HepG2 (cell line): ENCODE data around the gene ALDH3B2. TPM values are rescaled to one million over a fixed set of nuclear protein-coding genes. Genes with fewer than 3 reads are reported as not detected.

ENCODE experiments used
- KLF12 ChIP-seq: sonication (generic); formaldehyde crosslinking; IDR thresholded peaks from 2 replicates; pipeline ENCODE4 v1.4.0; 2020; ENCODE audit warnings: missing genetic modification reagents, borderline replicate concordance
- MAZ ChIP-seq, 2 experiments: sonication (generic) in 1 of 2; formaldehyde crosslinking in 1 of 2; IDR thresholded peaks; 2 replicates each; pipeline versions ENCODE4 v1.5.0 to v1.6.1; 2012 to 2020; ENCODE audit warnings: low read depth in 2 of 2, mild to moderate bottlenecking in 2 of 2, borderline replicate concordance in 1 of 2, improper control_type of control experiment in 1 of 2, low read length in 1 of 2, missing genetic modification reagents in 1 of 2, moderate library complexity in 1 of 2
- MBD4 ChIP-seq: IDR thresholded peaks from 2 replicates; pipeline ENCODE4 v1.6.1; 2012; ENCODE audit warnings: low read length, inconsistent platforms, borderline replicate concordance
- MZF1 ChIP-seq: sonication (generic); formaldehyde crosslinking; IDR thresholded peaks from 2 replicates; pipeline ENCODE4 v1.8.1; 2023; ENCODE audit warnings: mild to moderate bottlenecking, missing genetic modification reagents, borderline replicate concordance
- PRMT3 ChIP-seq: sonication (generic); formaldehyde crosslinking; IDR thresholded peaks from 2 replicates; pipeline ENCODE4 v1.8.1; 2022; ENCODE audit warnings: low read depth, mild to moderate bottlenecking, moderate library complexity, missing genetic modification reagents, borderline replicate concordance
- RFXAP ChIP-seq: sonication (generic); formaldehyde crosslinking; IDR thresholded peaks from 2 replicates; pipeline ENCODE4 v1.4.0; 2020; ENCODE audit warnings: missing genetic modification reagents, borderline replicate concordance
- SCMH1 ChIP-seq: sonication (generic); formaldehyde crosslinking; IDR thresholded peaks from 2 replicates; pipeline ENCODE4 v1.9.0; 2021; ENCODE audit warnings: missing genetic modification reagents, mild to moderate bottlenecking, borderline replicate concordance
- SMC3 ChIP-seq: IDR thresholded peaks from 2 replicates; pipeline ENCODE4 v1.6.1; 2011; ENCODE audit warnings: low read length, improper control_type of control experiment
- SNAI1 ChIP-seq: sonication (generic); formaldehyde crosslinking; IDR thresholded peaks from 2 replicates; pipeline ENCODE4 v1.5.0; 2020; ENCODE audit warnings: mild to moderate bottlenecking, missing genetic modification reagents, borderline replicate concordance
- ZFY ChIP-seq: sonication (generic); formaldehyde crosslinking; IDR thresholded peaks from 2 replicates; pipeline ENCODE4 v1.4.0; 2020; ENCODE audit warnings: missing genetic modification reagents
- ZMYM3 ChIP-seq: sonication (generic); formaldehyde crosslinking; IDR thresholded peaks from 2 replicates; pipeline ENCODE4 v1.5.1; 2020; ENCODE audit warnings: mild to moderate bottlenecking, missing genetic modification reagents
- ZNF256 ChIP-seq: sonication (generic); formaldehyde crosslinking; conservative IDR thresholded peaks from 2 replicates; pipeline ENCODE4 v1.4.0; 2020; ENCODE audit warnings: missing genetic modification reagents
- ZSCAN25 ChIP-seq: sonication (generic); formaldehyde crosslinking; IDR thresholded peaks from 2 replicates; pipeline ENCODE4 v1.8.0; 2022; ENCODE audit warnings: mild to moderate bottlenecking, missing genetic modification reagents
- polyA plus RNA-seq, 8 experiments: library from polyadenylated mRNA; depleted of rRNA in 3 of 8; stranded (reverse) in 7 of 8; unstranded in 1 of 8; fragments of >200 nt; fragmentation: Illumina TruSeq in 4 of 8; extraction: Trizol in 4 of 8; gene quantifications; 2 replicates each; pipeline versions ENCODE4 v1.2.1 to v1.2.3, GENCODE V29; 2011 to 2016; ENCODE audit warnings: low read depth in 4 of 8, missing spikeins in 1 of 8, mixed read lengths in 1 of 8; ENCODE audit not compliant: insufficient read depth in 1 of 8
- total RNA-seq, 5 experiments: library from RNA; depleted of rRNA; stranded (reverse); fragments of >200 nt; fragmentation: Illumina TruSeq; extraction: Trizol; gene quantifications; 2 replicates each; pipeline ENCODE4 v1.2.3, GENCODE V29; 2016; ENCODE audit warnings: low read depth in 1 of 5
- TF ChIP-seq, protein P1 (sequence below): IDR thresholded peaks from 2 replicates; pipeline ENCODE4 v1.4.0; 2020; ENCODE audit warnings: mild to moderate bottlenecking, missing genetic modification reagents
- TF ChIP-seq, protein P2 (sequence below): sonication (generic); formaldehyde crosslinking; IDR thresholded peaks from 2 replicates; pipeline ENCODE4 v1.5.0; 2020; ENCODE audit warnings: missing genetic modification reagents
- TF ChIP-seq, protein P3 (sequence below): sonication (generic); formaldehyde crosslinking; IDR thresholded peaks from 2 replicates; pipeline ENCODE4 v1.4.0; 2020; ENCODE audit warnings: mild to moderate bottlenecking, missing genetic modification reagents
- TF ChIP-seq, protein P4 (sequence below): sonication (generic); formaldehyde crosslinking; IDR thresholded peaks from 2 replicates; pipeline ENCODE4 v1.9.0; 2021; ENCODE audit warnings: missing genetic modification reagents, mild to moderate bottlenecking, borderline replicate concordance
- TF ChIP-seq, protein P5 (sequence below): IDR thresholded peaks from 2 replicates; pipeline ENCODE4 v1.6.1; 2016; ENCODE audit warnings: missing genetic modification reagents, missing compliant biosample characterization
- TF ChIP-seq, protein P6 (sequence below): sonication (generic); formaldehyde crosslinking; IDR thresholded peaks from 2 replicates; pipeline ENCODE4 v1.5.0; 2020; ENCODE audit warnings: missing genetic modification reagents, mild to moderate bottlenecking, borderline replicate concordance

The ALDH3B2 gene
- total and polyA plus RNA-seq, 2 of the 13 experiments (the other 11 are each of a cell fraction or from before 2014, with no cell fraction given), result not detected

DNA sequence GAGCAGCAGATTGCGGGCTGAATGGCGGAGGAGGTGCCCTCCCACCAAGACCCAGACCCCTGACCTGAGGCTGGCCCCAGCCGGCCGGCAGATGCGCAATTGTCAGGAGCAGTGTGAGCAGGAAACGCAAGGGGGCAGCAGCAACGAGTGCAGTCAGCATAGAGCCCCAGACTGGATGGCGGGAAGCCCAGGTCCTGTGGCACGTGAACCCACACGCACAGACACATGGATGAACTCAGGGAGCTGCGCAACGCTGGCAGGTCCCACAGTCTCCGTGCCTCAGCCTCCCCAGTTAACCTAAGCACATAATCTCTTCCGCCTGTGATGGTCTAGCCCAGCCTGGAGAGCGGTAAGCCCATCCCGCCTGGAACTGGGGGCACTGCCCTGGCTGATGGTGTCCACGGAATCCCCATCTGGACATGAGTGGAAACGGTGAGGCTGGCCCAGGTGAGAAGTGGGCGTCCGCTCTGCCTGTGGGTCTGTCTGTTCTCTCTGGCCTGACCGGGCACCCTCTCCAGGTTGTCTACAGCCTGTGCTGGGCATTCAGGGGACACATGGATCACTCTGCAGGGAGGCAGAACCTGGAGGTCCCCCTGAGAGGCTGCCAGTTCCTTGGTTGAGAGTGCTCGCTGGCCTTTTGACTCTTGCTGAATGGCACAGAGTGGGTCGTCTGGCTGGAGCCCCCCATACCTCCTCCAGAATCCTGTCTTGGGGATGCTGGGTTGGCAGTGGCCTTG lies 34.2 kb downstream of the ALDH3B2 start (continued):
- TF ChIP-seq KLF12 (no peak), SNAI1 (CRISPR knock-in tag) (no peak), ZMYM3 (0 out of 2 replicates have a peak, but pooled peaks have one; percentile 27), ZNF256 (CRISPR knock-in tag) (peak; percentile 80; the same call in 1 of the 2 replicates), ZFY (CRISPR knock-in tag) (peak; percentile 16; the same call in 1 of the 2 replicates), ZSCAN25 (CRISPR knock-in tag) (peak; percentile 82; the same call in 1 of the 2 replicates), MBD4 (no peak), SMC3 (peak; percentile 36; the same call in 1 of the 2 replicates), MAZ (IDR thresholded peaks at IDR 0.05; ENCODE audit: borderline replicate concordance, low read depth, low read length) (no peak), MAZ (CRISPR knock-in tag; IDR thresholded peaks at IDR 0.05; ENCODE audit: low read depth) (0 out of 2 replicates have a peak, but pooled peaks have one; percentile 63), SCMH1 (CRISPR knock-in tag) (no peak), PRMT3 (no peak), MZF1 (CRISPR knock-in tag) (no peak), RFXAP (CRISPR knock-in tag) (0 out of 2 replicates have a peak, but pooled peaks have one; percentile 43)
- TF ChIP-seq, protein P1, sequence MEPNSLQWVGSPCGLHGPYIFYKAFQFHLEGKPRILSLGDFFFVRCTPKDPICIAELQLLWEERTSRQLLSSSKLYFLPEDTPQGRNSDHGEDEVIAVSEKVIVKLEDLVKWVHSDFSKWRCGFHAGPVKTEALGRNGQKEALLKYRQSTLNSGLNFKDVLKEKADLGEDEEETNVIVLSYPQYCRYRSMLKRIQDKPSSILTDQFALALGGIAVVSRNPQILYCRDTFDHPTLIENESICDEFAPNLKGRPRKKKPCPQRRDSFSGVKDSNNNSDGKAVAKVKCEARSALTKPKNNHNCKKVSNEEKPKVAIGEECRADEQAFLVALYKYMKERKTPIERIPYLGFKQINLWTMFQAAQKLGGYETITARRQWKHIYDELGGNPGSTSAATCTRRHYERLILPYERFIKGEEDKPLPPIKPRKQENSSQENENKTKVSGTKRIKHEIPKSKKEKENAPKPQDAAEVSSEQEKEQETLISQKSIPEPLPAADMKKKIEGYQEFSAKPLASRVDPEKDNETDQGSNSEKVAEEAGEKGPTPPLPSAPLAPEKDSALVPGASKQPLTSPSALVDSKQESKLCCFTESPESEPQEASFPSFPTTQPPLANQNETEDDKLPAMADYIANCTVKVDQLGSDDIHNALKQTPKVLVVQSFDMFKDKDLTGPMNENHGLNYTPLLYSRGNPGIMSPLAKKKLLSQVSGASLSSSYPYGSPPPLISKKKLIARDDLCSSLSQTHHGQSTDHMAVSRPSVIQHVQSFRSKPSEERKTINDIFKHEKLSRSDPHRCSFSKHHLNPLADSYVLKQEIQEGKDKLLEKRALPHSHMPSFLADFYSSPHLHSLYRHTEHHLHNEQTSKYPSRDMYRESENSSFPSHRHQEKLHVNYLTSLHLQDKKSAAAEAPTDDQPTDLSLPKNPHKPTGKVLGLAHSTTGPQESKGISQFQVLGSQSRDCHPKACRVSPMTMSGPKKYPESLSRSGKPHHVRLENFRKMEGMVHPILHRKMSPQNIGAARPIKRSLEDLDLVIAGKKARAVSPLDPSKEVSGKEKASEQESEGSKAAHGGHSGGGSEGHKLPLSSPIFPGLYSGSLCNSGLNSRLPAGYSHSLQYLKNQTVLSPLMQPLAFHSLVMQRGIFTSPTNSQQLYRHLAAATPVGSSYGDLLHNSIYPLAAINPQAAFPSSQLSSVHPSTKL, result no peak
- TF ChIP-seq, protein P2, sequence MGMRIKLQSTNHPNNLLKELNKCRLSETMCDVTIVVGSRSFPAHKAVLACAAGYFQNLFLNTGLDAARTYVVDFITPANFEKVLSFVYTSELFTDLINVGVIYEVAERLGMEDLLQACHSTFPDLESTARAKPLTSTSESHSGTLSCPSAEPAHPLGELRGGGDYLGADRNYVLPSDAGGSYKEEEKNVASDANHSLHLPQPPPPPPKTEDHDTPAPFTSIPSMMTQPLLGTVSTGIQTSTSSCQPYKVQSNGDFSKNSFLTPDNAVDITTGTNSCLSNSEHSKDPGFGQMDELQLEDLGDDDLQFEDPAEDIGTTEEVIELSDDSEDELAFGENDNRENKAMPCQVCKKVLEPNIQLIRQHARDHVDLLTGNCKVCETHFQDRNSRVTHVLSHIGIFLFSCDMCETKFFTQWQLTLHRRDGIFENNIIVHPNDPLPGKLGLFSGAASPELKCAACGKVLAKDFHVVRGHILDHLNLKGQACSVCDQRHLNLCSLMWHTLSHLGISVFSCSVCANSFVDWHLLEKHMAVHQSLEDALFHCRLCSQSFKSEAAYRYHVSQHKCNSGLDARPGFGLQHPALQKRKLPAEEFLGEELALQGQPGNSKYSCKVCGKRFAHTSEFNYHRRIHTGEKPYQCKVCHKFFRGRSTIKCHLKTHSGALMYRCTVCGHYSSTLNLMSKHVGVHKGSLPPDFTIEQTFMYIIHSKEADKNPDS (CRISPR knock-in tag), result no peak
- TF ChIP-seq, protein P3, sequence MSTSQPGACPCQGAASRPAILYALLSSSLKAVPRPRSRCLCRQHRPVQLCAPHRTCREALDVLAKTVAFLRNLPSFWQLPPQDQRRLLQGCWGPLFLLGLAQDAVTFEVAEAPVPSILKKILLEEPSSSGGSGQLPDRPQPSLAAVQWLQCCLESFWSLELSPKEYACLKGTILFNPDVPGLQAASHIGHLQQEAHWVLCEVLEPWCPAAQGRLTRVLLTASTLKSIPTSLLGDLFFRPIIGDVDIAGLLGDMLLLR (CRISPR knock-in tag), result peak; percentile 50; the same call in 1 of the 2 replicates
- TF ChIP-seq, protein P4, sequence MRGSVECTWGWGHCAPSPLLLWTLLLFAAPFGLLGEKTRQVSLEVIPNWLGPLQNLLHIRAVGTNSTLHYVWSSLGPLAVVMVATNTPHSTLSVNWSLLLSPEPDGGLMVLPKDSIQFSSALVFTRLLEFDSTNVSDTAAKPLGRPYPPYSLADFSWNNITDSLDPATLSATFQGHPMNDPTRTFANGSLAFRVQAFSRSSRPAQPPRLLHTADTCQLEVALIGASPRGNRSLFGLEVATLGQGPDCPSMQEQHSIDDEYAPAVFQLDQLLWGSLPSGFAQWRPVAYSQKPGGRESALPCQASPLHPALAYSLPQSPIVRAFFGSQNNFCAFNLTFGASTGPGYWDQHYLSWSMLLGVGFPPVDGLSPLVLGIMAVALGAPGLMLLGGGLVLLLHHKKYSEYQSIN (CRISPR knock-in tag), result no peak
- TF ChIP-seq, protein P5, sequence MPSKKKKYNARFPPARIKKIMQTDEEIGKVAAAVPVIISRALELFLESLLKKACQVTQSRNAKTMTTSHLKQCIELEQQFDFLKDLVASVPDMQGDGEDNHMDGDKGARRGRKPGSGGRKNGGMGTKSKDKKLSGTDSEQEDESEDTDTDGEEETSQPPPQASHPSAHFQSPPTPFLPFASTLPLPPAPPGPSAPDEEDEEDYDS (CRISPR knock-in tag), result no peak
- TF ChIP-seq, protein P6, sequence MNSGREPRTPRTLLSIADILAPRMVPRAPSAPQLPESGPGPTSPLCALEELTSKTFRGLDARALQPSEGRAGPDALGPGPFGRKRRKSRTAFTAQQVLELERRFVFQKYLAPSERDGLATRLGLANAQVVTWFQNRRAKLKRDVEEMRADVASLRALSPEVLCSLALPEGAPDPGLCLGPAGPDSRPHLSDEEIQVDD (CRISPR knock-in tag), result no peak
